PC-3 (cell line): Measurements from ENCODE around the gene PLD1. TPM values are rescaled to one million over a fixed set of nuclear protein-coding genes. Genes with fewer than 3 reads are reported as not detected.

Source experiments
- ATAC-seq: fragments of 200-7000 bp; cut with Tn5 transposase; 2 replicates; pipeline ENCODE4 v1.9.1; 2020; ENCODE audit warnings: mild to moderate bottlenecking, moderate library complexity
- BruUV-seq: library from RNA; stranded (reverse); fragments of 400-500 nt; replicated peaks from 2 replicates; lab custom pipeline; 2021; lab: Mats Ljungman, UMichigan
- CTCF ChIA-PET: fragments of 300-600 bp; sonication (Branson Sonifier 250); formaldehyde crosslinking; loops from one replicate; lab custom pipeline; 2022; ENCODE audit warnings: antibody characterized with exemption; lab: Charles Lee
- POLR2A ChIA-PET: fragments of 300-600 bp; sonication (Branson Sonifier 250); formaldehyde crosslinking; loops from one replicate; lab custom pipeline; 2022; ENCODE audit warnings: antibody characterized with exemption; ENCODE audit not compliant: unreplicated experiment; lab: Charles Lee
- DNase-seq: peaks from one replicate; pipeline ENCODE4 v3.0.0-alpha.2; 2015
- H2AFZ ChIP-seq: fragments of 300-600 bp; sonication (generic); 2 replicates; pipeline ENCODE4 v1.6.0; 2016; ENCODE audit warnings: antibody characterized with exemption, low read length
- H3F3A ChIP-seq: fragments of 300-600 bp; sonication (generic); one replicate; pipeline ENCODE4 v1.6.0; 2017; ENCODE audit warnings: antibody characterized with exemption, low read length, control low read depth, mild to moderate bottlenecking; ENCODE audit not compliant: unreplicated experiment
- H3K27ac ChIP-seq: fragments of 300-600 bp; sonication (generic); 2 replicates; pipeline ENCODE4 v1.5.1; 2016; ENCODE audit warnings: mild to moderate bottlenecking, low read length
- H3K27me3 ChIP-seq: fragments of 300-600 bp; sonication (generic); 2 replicates; pipeline ENCODE4 v1.6.1; 2016; ENCODE audit warnings: low read length, mixed read lengths
- H3K36me3 ChIP-seq: fragments of 300-600 bp; sonication (generic); 2 replicates; pipeline ENCODE4 v1.6.1; 2016; ENCODE audit warnings: low read depth, mixed run types, low read length, mixed read lengths
- H3K4me1 ChIP-seq: fragments of 300-600 bp; sonication (generic); 2 replicates; pipeline ENCODE4 v1.5.1; 2016; ENCODE audit warnings: low read length; ENCODE audit not compliant: insufficient read depth
- H3K4me2 ChIP-seq: fragments of 300-600 bp; sonication (generic); 2 replicates; pipeline ENCODE4 v1.6.0; 2016; ENCODE audit warnings: low read length
- H3K4me3 ChIP-seq: fragments of 300-600 bp; sonication (generic); 2 replicates; pipeline ENCODE4 v1.5.1; 2016; ENCODE audit warnings: mild to moderate bottlenecking, low read length, mixed read lengths
- H3K79me2 ChIP-seq: fragments of 300-600 bp; sonication (generic); 2 replicates; pipeline ENCODE4 v1.6.1; 2017; ENCODE audit warnings: low read length, mixed read lengths
- H3K9ac ChIP-seq: fragments of 300-600 bp; sonication (generic); 2 replicates; pipeline ENCODE4 v1.6.0; 2016; ENCODE audit warnings: mild to moderate bottlenecking, low read length
- H3K9me2 ChIP-seq: fragments of 300-600 bp; sonication (generic); replicated peaks from 2 replicates; pipeline ENCODE4 v1.6.1; 2016; ENCODE audit warnings: mixed run types, low read length, mixed read lengths
- H3K9me3 ChIP-seq: fragments of 300-600 bp; sonication (generic); 2 replicates; pipeline ENCODE4 v1.6.1; 2016; ENCODE audit warnings: low read length, mixed read lengths
- H4K20me1 ChIP-seq: fragments of 300-600 bp; sonication (generic); 2 replicates; pipeline ENCODE4 v1.6.1; 2016; ENCODE audit warnings: low read length, mixed read lengths
- EZH2 ChIP-seq: fragments of 300-600 bp; sonication (generic); IDR thresholded peaks from one replicate; pipeline ENCODE4 v1.6.1; 2017; ENCODE audit warnings: antibody characterized with exemption, mild to moderate bottlenecking, low read length; ENCODE audit not compliant: unreplicated experiment
- EZH2phosphoT487 ChIP-seq: fragments of 300-600 bp; sonication (generic); IDR thresholded peaks from 2 replicates; pipeline ENCODE4 v1.6.1; 2018; ENCODE audit warnings: mild to moderate bottlenecking, antibody characterized with exemption, low read length, borderline replicate concordance
- intact Hi-C: fragments of 100-400 bp; cut with micrococcal nuclease; formaldehyde crosslinking; loops from 2 replicates; pipeline ENCODE4 v1.9.0; 2023
- total RNA-seq: library from RNA; depleted of rRNA; stranded (reverse); fragments of >200 nt; gene quantifications from 2 replicates; pipeline ENCODE4 v1.2.3, GENCODE V29; 2014
- TF ChIP-seq, protein P1 (sequence below): fragments of 300-600 bp; sonication (generic); conservative IDR thresholded peaks from 2 replicates; pipeline ENCODE4 v1.5.1; 2017; ENCODE audit warnings: antibody characterized with exemption, low read depth, mild to moderate bottlenecking, low read length

The PLD1 gene
- total RNA-seq, 1 experiment from 2014 or later = 7.3 TPM

DNA sequence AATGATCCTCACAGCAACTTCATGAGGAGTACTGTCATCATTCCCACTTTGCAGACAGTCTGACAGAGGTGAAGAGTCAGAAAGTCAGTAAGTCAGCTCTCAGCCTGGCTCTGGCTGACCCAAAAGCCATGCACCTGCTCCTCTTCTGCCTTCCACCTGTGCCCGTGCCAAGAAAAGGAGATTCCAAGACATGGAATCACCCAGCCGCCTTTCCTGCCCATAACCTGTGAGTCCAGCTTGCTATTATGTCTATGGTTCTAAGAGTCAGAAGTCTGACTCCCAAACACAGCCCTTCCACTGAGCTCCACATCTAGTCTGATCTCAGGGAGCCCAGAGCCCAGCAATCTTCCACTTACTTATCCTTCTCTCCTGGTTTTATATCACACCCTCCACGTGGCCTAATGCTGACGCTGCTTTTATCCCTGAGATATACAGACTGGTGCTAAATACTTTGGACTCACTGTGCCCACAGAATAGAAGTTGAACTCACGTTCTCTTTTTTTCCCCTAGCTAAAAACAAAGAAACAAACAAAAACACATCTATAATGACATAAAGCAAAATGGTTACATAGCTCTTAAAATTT lies 66.0 kb downstream of the PLD1 start:
- H3K9ac ChIP-seq = no peak overlapping the region

GRCh38 chr3:171743327-171744157 lies 66.7 kb downstream of the PLD1 start:
- Histone ChIP-seq H3K4me3 (no peak overlapping the region), H3K4me2 (no peak overlapping the region), H3K4me1 (no peaks in the 10 kb centered on the region), H3K9me3 (no peaks in the 10 kb centered on the region), H3K9ac (no peak overlapping the region), H2AFZ (no peak overlapping the region), H3K79me2 (no peaks in the 10 kb centered on the region), H3K9me2 (no peaks in the 10 kb centered on the region), H4K20me1 (no peaks in the 10 kb centered on the region), H3F3A (no peaks in the 10 kb centered on the region), H3K36me3 (no peaks in the 10 kb centered on the region), H3K27ac (no peak overlapping the region), H3K27me3 (no peaks in the 10 kb centered on the region)
- ATAC-seq = no peak
- DNase-seq = no peak
- POLR2A ChIA-PET = no interaction called here
- no peak for TF ChIP-seq EZH2
- TF ChIP-seq EZH2phosphoT487 = no peak
- TF ChIP-seq, protein P1, sequence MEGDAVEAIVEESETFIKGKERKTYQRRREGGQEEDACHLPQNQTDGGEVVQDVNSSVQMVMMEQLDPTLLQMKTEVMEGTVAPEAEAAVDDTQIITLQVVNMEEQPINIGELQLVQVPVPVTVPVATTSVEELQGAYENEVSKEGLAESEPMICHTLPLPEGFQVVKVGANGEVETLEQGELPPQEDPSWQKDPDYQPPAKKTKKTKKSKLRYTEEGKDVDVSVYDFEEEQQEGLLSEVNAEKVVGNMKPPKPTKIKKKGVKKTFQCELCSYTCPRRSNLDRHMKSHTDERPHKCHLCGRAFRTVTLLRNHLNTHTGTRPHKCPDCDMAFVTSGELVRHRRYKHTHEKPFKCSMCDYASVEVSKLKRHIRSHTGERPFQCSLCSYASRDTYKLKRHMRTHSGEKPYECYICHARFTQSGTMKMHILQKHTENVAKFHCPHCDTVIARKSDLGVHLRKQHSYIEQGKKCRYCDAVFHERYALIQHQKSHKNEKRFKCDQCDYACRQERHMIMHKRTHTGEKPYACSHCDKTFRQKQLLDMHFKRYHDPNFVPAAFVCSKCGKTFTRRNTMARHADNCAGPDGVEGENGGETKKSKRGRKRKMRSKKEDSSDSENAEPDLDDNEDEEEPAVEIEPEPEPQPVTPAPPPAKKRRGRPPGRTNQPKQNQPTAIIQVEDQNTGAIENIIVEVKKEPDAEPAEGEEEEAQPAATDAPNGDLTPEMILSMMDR = no peak
- intact Hi-C loops = no loop called here
- no TSS peak for BruUV-seq
- CTCF ChIA-PET = no interaction called here

More for the DNA sequence above, 66.0 kb downstream of the PLD1 start:
- Histone ChIP-seq H3K27ac (no peak overlapping the region), H2AFZ (no peak overlapping the region), H3K36me3 (no peaks in the 10 kb centered on the region), H3K4me2 (no peak overlapping the region), H3K4me1 (no peaks in the 10 kb centered on the region), H3K9me2 (no peaks in the 10 kb centered on the region), H4K20me1 (no peaks in the 10 kb centered on the region), H3K4me3 (no peak overlapping the region), H3F3A (no peaks in the 10 kb centered on the region), H3K27me3 (no peaks in the 10 kb centered on the region), H3K9me3 (no peaks in the 10 kb centered on the region), H3K79me2 (no peaks in the 10 kb centered on the region)
- POLR2A ChIA-PET = no interaction called here
- no peak for DNase-seq
- CTCF ChIA-PET = no interaction called here
- ATAC-seq = no peak
- TF ChIP-seq EZH2phosphoT487 (no peak), EZH2 (no peak)
- TF ChIP-seq, protein P1 = no peak
- intact Hi-C loops = no loop called here
- no TSS peak for BruUV-seq

GRCh38 chr3:171741377-171741776 lies 68.9 kb downstream of the PLD1 start:
- no peak overlapping the region for H2AFZ ChIP-seq
- H3K9me2 ChIP-seq = no peaks in the 10 kb centered on the region
- intact Hi-C loops = no loop called here
- no peak overlapping the region for H3K27ac ChIP-seq
- H3K9me3 ChIP-seq = no peaks in the 10 kb centered on the region
- no TSS peak for BruUV-seq
- H3K9ac ChIP-seq = no peak overlapping the region
- no peaks in the 10 kb centered on the region for H3K4me1 ChIP-seq
- ATAC-seq (no peak), DNase-seq (no peak)
- H3K27me3 ChIP-seq = no peaks in the 10 kb centered on the region
- H3K4me3 ChIP-seq = no peak overlapping the region
- H3K79me2 ChIP-seq = no peaks in the 10 kb centered on the region
- no peaks in the 10 kb centered on the region for H3K36me3 ChIP-seq
- POLR2A ChIA-PET = interaction anchor here (0.6 kb wide), 1 partner anchor 779 kb away, joined by 6 read pairs; no protein-coding TSS in a partner anchor
- no peaks in the 10 kb centered on the region for H3F3A ChIP-seq
- no peak overlapping the region for H3K4me2 ChIP-seq
- H4K20me1 ChIP-seq = no peaks in the 10 kb centered on the region
- TF ChIP-seq, protein P1 = no peak
- no peak for TF ChIP-seq EZH2phosphoT487
- TF ChIP-seq EZH2 = no peak
- CTCF ChIA-PET = no interaction called here
